Forelimb muscle (tissue), 1 donor: ENCODE measurements around the gene CADPS. TPM values are rescaled to one million over a fixed set of nuclear protein-coding genes. Genes with fewer than 3 reads are reported as not detected.

Experiments
- DNase-seq: peaks from one replicate; pipeline ENCODE4 v3.0.0-alpha.2; 2013; ENCODE audit warnings: low read depth
- polyA plus RNA-seq: library from polyadenylated mRNA; unstranded; fragments of 120-200 nt; gene quantifications from one replicate; pipeline ENCODE4 v1.2.1, GENCODE V29; 2013; ENCODE audit not compliant: insufficient read length

Gene CADPS
- polyA plus RNA-seq, 1 donor, result 2.2 TPM

DNA sequence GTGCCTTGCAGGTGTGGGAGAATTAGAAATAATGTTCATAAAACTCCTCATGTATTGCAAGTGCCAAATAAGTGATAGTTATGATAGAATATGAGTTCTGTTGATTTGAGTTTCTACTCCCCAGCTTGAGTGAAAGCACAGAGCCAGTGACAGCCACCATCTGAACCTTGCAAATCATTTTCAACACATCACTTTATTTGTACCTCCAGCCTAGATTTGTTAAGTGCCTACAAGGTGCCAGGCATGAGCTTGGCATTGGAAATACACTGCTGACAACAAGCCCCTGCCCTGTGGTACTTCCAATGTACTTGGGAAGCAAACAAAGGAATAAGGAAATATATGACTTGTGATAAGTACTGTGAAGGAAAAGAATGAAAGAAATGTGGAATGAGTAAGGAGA, 518.9 kb downstream of the CADPS start:
- DNase-seq, result no peak

DNA sequence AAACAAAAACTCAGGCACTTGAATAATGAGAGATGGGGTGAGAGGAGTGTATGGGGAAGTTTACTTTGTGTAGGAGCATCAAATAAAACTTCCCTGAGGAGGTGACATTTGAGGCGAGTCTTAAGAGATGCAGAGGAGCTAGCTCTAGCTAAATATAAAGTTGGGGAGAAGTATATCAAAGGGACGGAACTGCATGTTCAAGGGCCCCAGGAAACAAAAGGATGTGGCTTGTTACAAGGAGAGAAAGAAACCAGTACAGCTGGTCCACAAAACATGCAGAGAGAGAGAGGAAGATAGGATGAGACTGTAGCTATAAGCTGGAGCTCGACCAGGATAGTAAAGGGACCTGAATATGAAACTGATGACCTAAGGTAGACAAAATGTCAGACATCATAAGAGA, 519.5 kb downstream of the CADPS start:
- DNase-seq, result no peak
